H1 (cell line): ENCODE measurements around the gene P2RY1. TPM values are rescaled to one million over a fixed set of nuclear protein-coding genes. Genes with fewer than 3 reads are reported as not detected.

Experiments used
- CTCF ChIA-PET: fragments of 300-600 bp; sonication (Branson Sonifier 250); formaldehyde crosslinking; loops from one replicate; lab custom pipeline; 2021; ENCODE audit not compliant: partially characterized antibody; lab: Charles Lee
- POLR2A ChIA-PET: fragments of 300-600 bp; sonication (Branson Sonifier 250); formaldehyde crosslinking; loops from one replicate; lab custom pipeline; 2021; ENCODE audit warnings: inconsistent platforms; ENCODE audit not compliant: partially characterized antibody; lab: Charles Lee
- DNase-seq, 2 experiments: peaks; one replicate each; pipeline versions ENCODE4 v3.0.0 to v3.0.0-alpha.2; 2010 to 2022; ENCODE audit warnings: low spot score in 2 of 2, low read depth in 1 of 2, mixed read lengths in 1 of 2
- FAIRE-seq: peaks from 2 replicates; lab custom pipeline; 2011; peaks lifted over from hg19 to GRCh38; lab: Jason Lieb, UNC
- H2AFZ ChIP-seq: 2 replicates; pipeline ENCODE4 v1.8.1; 2012; ENCODE audit warnings: low read length, inconsistent platforms
- H2AK5ac ChIP-seq: 2 replicates; pipeline ENCODE4 v1.6.1; 2013; ENCODE audit warnings: low read depth, low read length
- H2BK120ac ChIP-seq: replicated peaks from 2 replicates; pipeline ENCODE3; 2013; ENCODE audit warnings: low read depth, low read length, inconsistent platforms
- H2BK12ac ChIP-seq: 2 replicates; pipeline ENCODE4 v1.6.1; 2013; ENCODE audit warnings: low read depth, low read length
- H2BK15ac ChIP-seq: 2 replicates; pipeline ENCODE4 v1.6.1; 2013; ENCODE audit warnings: low read length
- H2BK20ac ChIP-seq: 2 replicates; pipeline ENCODE4 v1.6.1; 2013; ENCODE audit warnings: low read length
- H2BK5ac ChIP-seq: 2 replicates; pipeline ENCODE4 v1.6.1; 2013; ENCODE audit warnings: low read depth, low read length
- H3K14ac ChIP-seq: 2 replicates; pipeline ENCODE4 v1.6.1; 2013; ENCODE audit warnings: inconsistent platforms; ENCODE audit not compliant: insufficient read length
- H3K18ac ChIP-seq: 2 replicates; pipeline ENCODE4 v1.6.1; 2013; ENCODE audit warnings: low read length; ENCODE audit errors: extremely low read depth
- H3K23ac ChIP-seq: 2 replicates; pipeline ENCODE4 v1.6.1; 2013; ENCODE audit warnings: inconsistent platforms; ENCODE audit not compliant: insufficient read length
- H3K23me2 ChIP-seq: 2 replicates; pipeline ENCODE4 v1.6.1; 2013; ENCODE audit warnings: low read depth, low read length
- H3K27ac ChIP-seq: 2 replicates; pipeline ENCODE4 v1.6.1; 2011; ENCODE audit warnings: low read depth, low read length, inconsistent platforms
- H3K27me3 ChIP-seq, 4 experiments: replicated peaks in 1 of 4; 1 replicate in 1 of 4; 2 replicates in 3 of 4; pipeline versions ENCODE4 v1.6.1 to v1.8.1; 2011 to 2013; ENCODE audit warnings: low read length in 3 of 4, mild to moderate bottlenecking in 3 of 4, inconsistent platforms in 2 of 4, mixed read lengths in 2 of 4, moderate library complexity in 1 of 4; ENCODE audit not compliant: control insufficient read depth in 3 of 4, insufficient read depth in 3 of 4; ENCODE audit errors: extremely low read depth in 1 of 4
- H3K36me3 ChIP-seq, 4 experiments: 2 replicates each; pipeline versions ENCODE4 v1.6.1 to v1.8.1; 2011 to 2013; ENCODE audit warnings: mild to moderate bottlenecking in 4 of 4, low read length in 3 of 4, moderate library complexity in 2 of 4, control low read depth in 1 of 4, inconsistent platforms in 1 of 4; ENCODE audit not compliant: insufficient read depth in 4 of 4, control insufficient read depth in 2 of 4
- H3K4ac ChIP-seq: replicated peaks from 2 replicates; pipeline ENCODE3; 2013; ENCODE audit warnings: low read length, low read depth, mixed read lengths, inconsistent platforms; ENCODE audit not compliant: insufficient read length
- H3K4me1 ChIP-seq, 4 experiments: replicated peaks in 1 of 4; 1 replicate in 1 of 4; 2 replicates in 3 of 4; pipeline versions ENCODE4 v1.6.1 to v1.8.1; 2011 to 2013; ENCODE audit warnings: low read length in 3 of 4, inconsistent platforms in 2 of 4, mixed read lengths in 1 of 4; ENCODE audit not compliant: insufficient read depth in 4 of 4, control insufficient read depth in 3 of 4
- H3K4me2 ChIP-seq, 2 experiments: 2 replicates each; pipeline versions ENCODE4 v1.6.1 to v1.8.1; 2011 to 2013; ENCODE audit warnings: low read depth in 2 of 2, low read length in 2 of 2, control low read depth in 1 of 2, inconsistent platforms in 1 of 2, mild to moderate bottlenecking in 1 of 2; ENCODE audit not compliant: insufficient read depth in 1 of 2
- H3K4me3 ChIP-seq, 4 experiments: fragments of 200-600, 300-600 bp in 1 of 4; sonication (generic), shearing (Covaris generic), sonication (Bioruptor Twin) in 1 of 4; 2 replicates each; pipeline versions ENCODE4 v1.5.1 to v1.8.1; 2011 to 2016; ENCODE audit warnings: low read length in 4 of 4, low read depth in 3 of 4, control low read depth in 2 of 4, inconsistent platforms in 2 of 4, mild to moderate bottlenecking in 2 of 4, mixed read lengths in 1 of 4, moderate library complexity in 1 of 4; ENCODE audit not compliant: insufficient read depth in 2 of 4; ENCODE audit errors: extremely low read depth in 1 of 4
- H3K56ac ChIP-seq: replicated peaks from 2 replicates; pipeline ENCODE3; 2013; ENCODE audit warnings: low read depth, mild to moderate bottlenecking, mixed read lengths, low read length, inconsistent platforms; ENCODE audit not compliant: insufficient read length
- H3K79me1 ChIP-seq: 2 replicates; pipeline ENCODE4 v1.6.1; 2013; ENCODE audit warnings: low read depth, low read length, control low read depth
- H3K79me2 ChIP-seq, 2 experiments: 2 replicates each; pipeline versions ENCODE4 v1.6.1 to v1.8.1; 2012 to 2013; ENCODE audit warnings: low read length in 2 of 2, mild to moderate bottlenecking in 2 of 2, inconsistent platforms in 1 of 2; ENCODE audit not compliant: insufficient read depth in 2 of 2, control insufficient read depth in 1 of 2
- H3K9ac ChIP-seq, 4 experiments: replicated peaks in 1 of 4; 1 replicate in 1 of 4; 2 replicates in 3 of 4; pipeline versions ENCODE4 v1.6.1 to v1.8.1; 2011 to 2013; ENCODE audit warnings: low read depth in 3 of 4, low read length in 3 of 4, control low read depth in 2 of 4, mild to moderate bottlenecking in 2 of 4, moderate library complexity in 2 of 4, inconsistent platforms in 1 of 4; ENCODE audit errors: extremely low read depth in 1 of 4
- H3K9me3 ChIP-seq, 2 experiments: 2 replicates each; pipeline versions ENCODE4 v1.6.1 to v1.8.1; 2012 to 2013; ENCODE audit warnings: mild to moderate bottlenecking in 2 of 2, moderate library complexity in 2 of 2, control low read depth in 1 of 2, inconsistent platforms in 1 of 2, low read depth in 1 of 2, low read length in 1 of 2, mixed read lengths in 1 of 2; ENCODE audit not compliant: insufficient read depth in 2 of 2
- H4K20me1 ChIP-seq, 2 experiments: replicated peaks in 1 of 2; 2 replicates each; pipeline versions ENCODE3 to v1.8.1; 2011 to 2013; ENCODE audit warnings: inconsistent platforms in 2 of 2, low read length in 2 of 2, mild to moderate bottlenecking in 1 of 2; ENCODE audit not compliant: insufficient read depth in 2 of 2, control insufficient read depth in 1 of 2
- H4K5ac ChIP-seq: 2 replicates; pipeline ENCODE4 v1.6.1; 2013; ENCODE audit warnings: low read length, low read depth, mixed read lengths, inconsistent platforms; ENCODE audit not compliant: insufficient read length
- H4K8ac ChIP-seq: 2 replicates; pipeline ENCODE4 v1.8.0; 2013; ENCODE audit warnings: mild to moderate bottlenecking, moderate library complexity, low read length, inconsistent platforms; ENCODE audit not compliant: insufficient read depth; ENCODE audit errors: extremely low read depth
- H4K91ac ChIP-seq: replicated peaks from 2 replicates; pipeline ENCODE3; 2013; ENCODE audit warnings: low read length, mixed read lengths, inconsistent platforms; ENCODE audit not compliant: insufficient read length
- ASH2L ChIP-seq: fragments of 200-600, 300-600 bp; sonication (generic); IDR thresholded peaks from one replicate; pipeline ENCODE4 v1.7.1; 2017; ENCODE audit warnings: low read length
- ATF2 ChIP-seq: IDR thresholded peaks from 2 replicates; pipeline ENCODE4 v1.6.1; 2012; ENCODE audit warnings: low read length, inconsistent platforms
- BACH1 ChIP-seq: IDR thresholded peaks from 2 replicates; pipeline ENCODE4 v1.6.1; 2012; ENCODE audit warnings: low read length, improper control_type of control experiment
- CTBP2 ChIP-seq: IDR thresholded peaks from 2 replicates; pipeline ENCODE4 v1.7.0; 2011; ENCODE audit warnings: borderline replicate concordance, mild to moderate bottlenecking, moderate library complexity, mixed read lengths, low read length; ENCODE audit not compliant: insufficient read depth, insufficient read length
- GTF2F1 ChIP-seq: IDR thresholded peaks from 2 replicates; pipeline ENCODE4 v1.6.1; 2012; ENCODE audit warnings: low read depth, low read length, improper control_type of control experiment, borderline replicate concordance
- KDM5A ChIP-seq: fragments of 200-600 bp; IDR thresholded peaks from 2 replicates; pipeline ENCODE4 v1.7.1; 2012; ENCODE audit warnings: mild to moderate bottlenecking, low read length, inconsistent platforms, mixed read lengths
- MAFK ChIP-seq: IDR thresholded peaks from 2 replicates; pipeline ENCODE4 v1.6.1; 2012; ENCODE audit warnings: low read depth, mild to moderate bottlenecking, improper control_type of control experiment, low read length
- SIX5 ChIP-seq: IDR thresholded peaks from 2 replicates; pipeline ENCODE4 v1.6.1; 2011; ENCODE audit warnings: mild to moderate bottlenecking, low read depth, low read length
- SRF ChIP-seq: IDR thresholded peaks from 2 replicates; pipeline ENCODE4 v1.6.1; 2011; ENCODE audit warnings: mild to moderate bottlenecking, low read depth, low read length, moderate library complexity
- TAF1 ChIP-seq: IDR thresholded peaks from 2 replicates; pipeline ENCODE4 v1.6.1; 2011; ENCODE audit warnings: mild to moderate bottlenecking, low read depth, low read length
- USF2 ChIP-seq: IDR thresholded peaks from 2 replicates; pipeline ENCODE4 v1.6.1; 2011; ENCODE audit warnings: low read length, improper control_type of control experiment
- WGBS, 2 experiments: shearing (Covaris generic) in 1 of 2; methylation state at CpG; one replicate each; pipeline versions ENCODE4 v1.1.6 to v1.1.7; 2013 to 2015; ENCODE audit warnings: low lambda C conversion rate in 2 of 2, mixed read lengths in 2 of 2, inconsistent platforms in 1 of 2, low coverage in 1 of 2, missing lambda C conversion rate in 1 of 2; ENCODE audit not compliant: insufficient replicate concordance in 2 of 2, insufficient coverage in 1 of 2, insufficient read length in 1 of 2; ENCODE audit errors: extremely low coverage in 1 of 2, missing lambda C conversion rate in 1 of 2; 5-methylcytosine and 5-hydroxymethylcytosine counted together
- polyA plus RNA-seq, 7 experiments: library from polyadenylated mRNA; depleted of rRNA in 3 of 7; stranded (reverse) in 5 of 7; unstranded in 2 of 7; fragments of >200 nt in 5 of 7; fragments of 200-250 nt in 2 of 7; gene quantifications; 1 replicate in 5 of 7; 2 replicates in 1 of 7; 4 replicates in 1 of 7; pipeline versions ENCODE4 v1.2.1 to v1.2.3, GENCODE V29; 2011 to 2013; ENCODE audit warnings: missing spikeins in 2 of 7, mixed read lengths in 2 of 7
- total RNA-seq: library from RNA; stranded (reverse); fragmentation: NEBNext Ultra II Directional; extraction: Animal tissue kit (Norgen Biotek cat#: 25700); gene quantifications from 2 replicates; pipeline ENCODE4 v1.2.1, GENCODE V29; 2021

Gene P2RY1
- total and polyA plus RNA-seq, 2 of the 8 experiments (the other 6 are each of a cell fraction or from before 2014, with no cell fraction given): 6.5 to 28.3 TPM

- POLR2A ChIA-PET: no interaction called here
- H2AK5ac ChIP-seq: no peak overlapping the region
- 90% methylated on average over 4 of the region's 4 CpGs; no CpG with 5 or more reads in 1 of the 2 experiments for WGBS, 2 experiments
- no peak for DNase-seq
- H2BK12ac ChIP-seq: no peak overlapping the region
- H4K5ac ChIP-seq: no peak overlapping the region
- no peak overlapping the region for H3K4ac ChIP-seq
- no peaks in the 10 kb centered on the region for H3K23me2 ChIP-seq
- H4K20me1 ChIP-seq: no peaks in the 10 kb centered on the region
- FAIRE-seq: no peak
- no peaks in the 10 kb centered on the region for H3K9me3 ChIP-seq
- no peaks in the 10 kb centered on the region for H3K79me2 ChIP-seq
- H4K91ac ChIP-seq: no peak overlapping the region
- H3K14ac ChIP-seq: no peak overlapping the region
- H3K23ac ChIP-seq: no peak overlapping the region
- H3K4me3 ChIP-seq: no peak overlapping the region
- no peaks in the 10 kb centered on the region for H3K27me3 ChIP-seq
- no peak overlapping the region for H3K27ac ChIP-seq
- H2AFZ ChIP-seq: no peak overlapping the region
- H3K79me1 ChIP-seq: no peaks in the 10 kb centered on the region
- no peak overlapping the region for H2BK20ac ChIP-seq
- H3K56ac ChIP-seq: no peak overlapping the region
- H3K36me3 ChIP-seq: no peaks in the 10 kb centered on the region
- H3K4me1 ChIP-seq: no peaks in the 10 kb centered on the region
- H3K4me2 ChIP-seq: no peak overlapping the region
- no peak overlapping the region for H3K18ac ChIP-seq
- H3K9ac ChIP-seq: no peak overlapping the region
- no peak overlapping the region for H2BK15ac ChIP-seq
- CTCF ChIA-PET: interaction anchor here (0.6 kb wide), 1 partner anchor 186 kb away, joined by 3 read pairs; no protein-coding TSS in a partner anchor
- no peak overlapping the region for H2BK120ac ChIP-seq
- no peak overlapping the region for H4K8ac ChIP-seq
- H2BK5ac ChIP-seq: no peak overlapping the region
- TF ChIP-seq MAFK (no peak), ATF2 (no peak), USF2 (no peak), ASH2L (no peak), TAF1 (no peak), SRF (no peak), CTBP2 (no peak), BACH1 (no peak), KDM5A (no peak), GTF2F1 (no peak), SIX5 (no peak)
Observed at GRCh38 chr3:152797751-152798432, 37.0 kb upstream of the P2RY1 start.
